Fibroblast of the aortic adventitia (primary cell): Measurements from ENCODE around the gene CHADL. TPM values are rescaled to one million over a fixed set of nuclear protein-coding genes. Genes with fewer than 3 reads are reported as not detected.

Experiments used
- DNase-seq: peaks from one replicate; pipeline ENCODE4 v3.0.0-alpha.2; 2010; ENCODE audit warnings: low read depth
- H3K4me3 ChIP-seq: 2 replicates; pipeline ENCODE4 v1.5.1; 2011; ENCODE audit warnings: low read depth, mild to moderate bottlenecking, control low read depth, low read length, moderate library complexity
- CTCF ChIP-seq: IDR thresholded peaks from 2 replicates; pipeline ENCODE4 v1.5.1; 2011; ENCODE audit warnings: mild to moderate bottlenecking, low read length, control low read depth, inconsistent platforms; ENCODE audit not compliant: insufficient read depth
- total RNA-seq: library from RNA; depleted of rRNA; stranded (reverse); fragments of >200 nt; gene quantifications from 2 replicates; pipeline ENCODE4 v1.2.3, GENCODE V29; 2012; ENCODE audit warnings: low replicate concordance

Gene CHADL
- total RNA-seq, 1 donor: 0.99 TPM

GRCh38 chr22:41248758-41249157, 8.0 kb upstream of the CHADL start:
- TF ChIP-seq CTCF: no peak
- H3K4me3 ChIP-seq: no peak overlapping the region
- DNase-seq: no peak

- H3K4me3 ChIP-seq: no peak overlapping the region
- no peak for TF ChIP-seq CTCF
- DNase-seq: no peak
Measured at GRCh38 chr22:41248314-41248713, 7.6 kb upstream of the CHADL start.

GRCh38 chr22:41247703-41248102, 7.0 kb upstream of the CHADL start:
- no peak for DNase-seq
- TF ChIP-seq CTCF: no peak
- no peak overlapping the region for H3K4me3 ChIP-seq

GRCh38 chr22:41245917-41246499, 5.3 kb upstream of the CHADL start:
- no peak for TF ChIP-seq CTCF
- DNase-seq: no peak
- H3K4me3 ChIP-seq: no peak overlapping the region

- DNase-seq: no peak
- no peak overlapping the region for H3K4me3 ChIP-seq
- no peak for TF ChIP-seq CTCF
Measured at GRCh38 chr22:41243361-41243760, 2.6 kb upstream of the CHADL start.

GRCh38 chr22:41242396-41243117, 1.8 kb upstream of the CHADL start:
- no peak overlapping the region for H3K4me3 ChIP-seq
- no peak for DNase-seq
- no peak for TF ChIP-seq CTCF
